Activated B cell treated with CpG ODN at 0.5 μM for 24 hours (primary cell): ENCODE data around the gene RPL18A. TPM values are rescaled to one million over a fixed set of nuclear protein-coding genes. Genes with fewer than 3 reads are reported as not detected.

ENCODE experiments used
- ATAC-seq: fragments of 200-7000 bp; cut with Tn5 transposase; one replicate; pipeline ENCODE4 v1.10.0; 2021; ENCODE audit warnings: low read depth, mild to moderate bottlenecking, moderate library complexity
- CTCF ChIA-PET: fragments of 350-600 bp; sonication (Branson Sonifier 250); formaldehyde crosslinking; loops from one replicate; lab custom pipeline; 2021; ENCODE audit warnings: antibody characterized with exemption; lab: Charles Lee
- POLR2A ChIA-PET: fragments of 350-600 bp; sonication (Branson Sonifier 250); formaldehyde crosslinking; loops from one replicate; lab custom pipeline; 2021; ENCODE audit warnings: antibody characterized with exemption; lab: Charles Lee
- DNase-seq: peaks from one replicate; pipeline ENCODE4 v3.0.0; 2022
- H3K27ac Mint-ChIP-seq: one replicate; pipeline ENCODE4 v1.8.0; 2020; ENCODE audit warnings: mixed read lengths
- H3K27me3 Mint-ChIP-seq: one replicate; pipeline ENCODE4 v1.8.0; 2021; ENCODE audit warnings: mixed read lengths
- H3K36me3 Mint-ChIP-seq: one replicate; pipeline ENCODE4 v1.8.0; 2021; ENCODE audit warnings: low read depth, mixed read lengths
- H3K4me1 Mint-ChIP-seq: one replicate; pipeline ENCODE4 v1.8.0; 2021; ENCODE audit warnings: mixed read lengths
- H3K4me3 Mint-ChIP-seq: one replicate; pipeline ENCODE4 v1.8.0; 2020; ENCODE audit warnings: mild to moderate bottlenecking, mixed read lengths
- H3K9me3 Mint-ChIP-seq: one replicate; pipeline ENCODE4 v1.8.0; 2020; ENCODE audit warnings: mixed read lengths
- CTCF ChIP-seq: fragments of 200-600 bp; IDR thresholded peaks from one replicate; pipeline ENCODE4 v1.8.0; 2022; ENCODE audit warnings: antibody characterized with exemption, mild to moderate bottlenecking
- intact Hi-C: fragments of 100-400 bp; cut with micrococcal nuclease; formaldehyde crosslinking; loops from one replicate; pipeline ENCODE4 v1.15.1; 2024
- total RNA-seq: library from RNA; stranded (reverse); gene quantifications from 2 replicates; pipeline ENCODE4 v1.2.3, GENCODE V29; 2022

RPL18A gene
- total RNA-seq, 1 donor from 2014 or later, result 4,113 TPM

- H3K4me3 Mint-ChIP-seq, result no peak overlapping the region
- POLR2A ChIA-PET, result no interaction called here
- CTCF ChIA-PET, result no interaction called here
- H3K4me1 Mint-ChIP-seq, result peaks cover 20% of the 10 kb centered on the region
- no peak for ATAC-seq
- peaks cover 36% of the 10 kb centered on the region for H3K36me3 Mint-ChIP-seq
- no peak overlapping the region for H3K27ac Mint-ChIP-seq
- H3K27me3 Mint-ChIP-seq, result peaks cover 2% of the 10 kb centered on the region
- no peaks in the 10 kb centered on the region for H3K9me3 Mint-ChIP-seq
- DNase-seq, result no peak
- no peak for TF ChIP-seq CTCF
- intact Hi-C loops, result no loop called here
Measured at GRCh38 chr19:17866964-17867486, 7.3 kb downstream of the RPL18A start.

GRCh38 chr19:17868669-17869068, 9.0 kb downstream of the RPL18A start:
- no peak for ATAC-seq
- intact Hi-C loops, result no loop called here
- no peak for TF ChIP-seq CTCF
- DNase-seq, result no peak
- H3K36me3 Mint-ChIP-seq, result peaks cover 21% of the 10 kb centered on the region
- peaks cover 2% of the 10 kb centered on the region for H3K27me3 Mint-ChIP-seq
- H3K9me3 Mint-ChIP-seq, result no peaks in the 10 kb centered on the region
- H3K27ac Mint-ChIP-seq, result peak overlapping the region; percentile 16
- no peak overlapping the region for H3K4me3 Mint-ChIP-seq
- ChIA-PET CTCF (no interaction called here), POLR2A (interaction anchor here (0.9 kb wide), 1 partner anchor 9 kb away, joined by 3 read pairs; the partner anchor contains the start of gene RPL18A)
- H3K4me1 Mint-ChIP-seq, result peaks cover 15% of the 10 kb centered on the region

GRCh38 chr19:17869114-17869608, 9.5 kb downstream of the RPL18A start:
- peaks cover 19% of the 10 kb centered on the region for H3K4me1 Mint-ChIP-seq
- H3K4me3 Mint-ChIP-seq, result no peak overlapping the region
- H3K27me3 Mint-ChIP-seq, result peaks cover 2% of the 10 kb centered on the region
- no peak for TF ChIP-seq CTCF
- DNase-seq (no peak), ATAC-seq (no peak)
- H3K36me3 Mint-ChIP-seq, result peaks cover 16% of the 10 kb centered on the region
- ChIA-PET POLR2A (no interaction called here), CTCF (interaction anchor here (1.6 kb wide), 1 partner anchor 69 kb away, joined by 5 read pairs; no protein-coding TSS in a partner anchor)
- H3K27ac Mint-ChIP-seq, result no peak overlapping the region
- intact Hi-C loops, result no loop called here
- H3K9me3 Mint-ChIP-seq, result no peaks in the 10 kb centered on the region

GRCh38 chr19:17871032-17871877, 11.5 kb downstream of the RPL18A start:
- POLR2A ChIA-PET, result interaction anchor here (0.7 to 3.7 kb wide), 4 partner anchors 12 to 153 kb away, joined by 3 to 36 read pairs (median 16); partner anchors contain the start of genes CCDC124 and RPL18A
- no peak for DNase-seq

More at GRCh38 chr19:17871032-17871877, 11.5 kb downstream of the RPL18A start:
- no peaks in the 10 kb centered on the region for H3K9me3 Mint-ChIP-seq
- no peaks in the 10 kb centered on the region for H3K36me3 Mint-ChIP-seq
- H3K27me3 Mint-ChIP-seq, result peaks cover 2% of the 10 kb centered on the region
- no peak overlapping the region for H3K27ac Mint-ChIP-seq
- no peak for ATAC-seq
- H3K4me3 Mint-ChIP-seq, result no peak overlapping the region
- H3K4me1 Mint-ChIP-seq, result peaks cover 21% of the 10 kb centered on the region
- no peak for TF ChIP-seq CTCF
- CTCF ChIA-PET, result interaction anchor here (1.5 to 2.7 kb wide), 3 partner anchors 12 to 61 kb away, joined by 3 to 24 read pairs (median 8); partner anchors contain the start of genes CCDC124 and RPL18A
- intact Hi-C loops, result loop anchor here (5.0 kb wide), 1 partner anchor 126 kb away; no protein-coding TSS in a partner anchor
